Natural killer cell treated with Interleukin-12 subunit alpha and Interleukin-12 subunit beta and Interleukin-15 and Interleukin-18, amount 100 ng/mL, for 72 hours (primary cell): Measurements from ENCODE around the gene MACROD2. TPM values are rescaled to one million over a fixed set of nuclear protein-coding genes. Genes with fewer than 3 reads are reported as not detected.

Experiments used
- ATAC-seq, 2 donors: fragments of 150-1000 bp; cut with Tn5 transposase in 1 of 2; sonication (Bioruptor Pico), chemical (Tn5 transposase) in 1 of 2; 2 replicates each; pipeline ENCODE4 v1.10.0; 2021
- DNase-seq: peaks from one replicate; pipeline ENCODE4 v3.0.0; 2022; ENCODE audit warnings: low spot score
- H3K27ac Mint-ChIP-seq, 2 donors: 1 replicate in 1 of 2; 2 replicates in 1 of 2; pipeline ENCODE4 v1.8.0; 2022; ENCODE audit warnings: mixed read lengths in 2 of 2, mild to moderate bottlenecking in 1 of 2, moderate library complexity in 1 of 2
- H3K27me3 Mint-ChIP-seq, 2 donors: 1 replicate in 1 of 2; 2 replicates in 1 of 2; pipeline ENCODE4 v1.8.0; 2022; ENCODE audit warnings: mixed read lengths in 2 of 2
- H3K36me3 Mint-ChIP-seq: one replicate; pipeline ENCODE4 v1.8.0; 2022; ENCODE audit warnings: mixed read lengths
- H3K4me1 Mint-ChIP-seq, 2 donors: 1 replicate in 1 of 2; 2 replicates in 1 of 2; pipeline ENCODE4 v1.8.0; 2022; ENCODE audit warnings: low read depth in 2 of 2, mixed read lengths in 2 of 2, mild to moderate bottlenecking in 1 of 2
- H3K4me3 Mint-ChIP-seq: one replicate; pipeline ENCODE4 v1.8.0; 2022; ENCODE audit warnings: mixed read lengths
- H3K9me3 Mint-ChIP-seq: 2 replicates; pipeline ENCODE4 v1.8.0; 2022; ENCODE audit warnings: mixed read lengths
- total RNA-seq, 2 donors: library from RNA; stranded (reverse); gene quantifications; one replicate each; pipeline ENCODE4 v1.2.3, GENCODE V29; 2022

The MACROD2 gene
- total RNA-seq, 2 donors from 2014 or later = not detected

- peaks cover 5% of the 10 kb centered on the region for H3K9me3 Mint-ChIP-seq
- H3K27me3 Mint-ChIP-seq = no peaks in the 10 kb centered on the region
- ATAC-seq (no peak), DNase-seq (no peak)
- H3K27ac Mint-ChIP-seq = no peak overlapping the region
- no peaks in the 10 kb centered on the region for H3K36me3 Mint-ChIP-seq
- no peak overlapping the region for H3K4me3 Mint-ChIP-seq
- H3K4me1 Mint-ChIP-seq = no peaks in the 10 kb centered on the region
Observed at GRCh38 chr20:14568225-14568624, 572.9 kb downstream of the MACROD2 start.

GRCh38 chr20:14568701-14569100, 573.4 kb downstream of the MACROD2 start:
- peaks cover 5% of the 10 kb centered on the region for H3K9me3 Mint-ChIP-seq
- H3K36me3 Mint-ChIP-seq = no peaks in the 10 kb centered on the region
- no peaks in the 10 kb centered on the region for H3K27me3 Mint-ChIP-seq
- no peak overlapping the region for H3K27ac Mint-ChIP-seq
- H3K4me1 Mint-ChIP-seq = no peaks in the 10 kb centered on the region
- DNase-seq (no peak), ATAC-seq (no peak)
- no peak overlapping the region for H3K4me3 Mint-ChIP-seq

- Mint-ChIP-seq H3K4me3 (no peak overlapping the region), H3K9me3 (peaks cover 9% of the 10 kb centered on the region), H3K27me3 (no peaks in the 10 kb centered on the region), H3K27ac (no peak overlapping the region), H3K4me1 (no peaks in the 10 kb centered on the region), H3K36me3 (no peaks in the 10 kb centered on the region)
- ATAC-seq = no peak
- DNase-seq = no peak
Observed at GRCh38 chr20:14569641-14570040, 574.3 kb downstream of the MACROD2 start.

- peaks cover 9% of the 10 kb centered on the region for H3K9me3 Mint-ChIP-seq
- no peaks in the 10 kb centered on the region for H3K4me1 Mint-ChIP-seq
- no peaks in the 10 kb centered on the region for H3K36me3 Mint-ChIP-seq
- no peak overlapping the region for H3K27ac Mint-ChIP-seq
- H3K27me3 Mint-ChIP-seq = no peaks in the 10 kb centered on the region
- H3K4me3 Mint-ChIP-seq = no peak overlapping the region
- ATAC-seq = no peak
- DNase-seq = no peak
Observed at GRCh38 chr20:14570811-14571210, 575.5 kb downstream of the MACROD2 start.

- H3K9me3 Mint-ChIP-seq = peaks cover 15% of the 10 kb centered on the region
- DNase-seq = no peak
- ATAC-seq = no peak
- H3K4me3 Mint-ChIP-seq = no peak overlapping the region
- H3K27me3 Mint-ChIP-seq = no peaks in the 10 kb centered on the region
- H3K36me3 Mint-ChIP-seq = no peaks in the 10 kb centered on the region
- no peak overlapping the region for H3K27ac Mint-ChIP-seq
- H3K4me1 Mint-ChIP-seq = no peaks in the 10 kb centered on the region
Observed at GRCh38 chr20:14573676-14574075, 578.4 kb downstream of the MACROD2 start.

GRCh38 chr20:14576196-14576877, 581.0 kb downstream of the MACROD2 start:
- DNase-seq (no peak), ATAC-seq (no peak)
- H3K36me3 Mint-ChIP-seq = no peaks in the 10 kb centered on the region
- H3K27me3 Mint-ChIP-seq = no peaks in the 10 kb centered on the region
- H3K9me3 Mint-ChIP-seq = peaks cover 10% of the 10 kb centered on the region
- H3K4me1 Mint-ChIP-seq = no peaks in the 10 kb centered on the region
- H3K27ac Mint-ChIP-seq = no peak overlapping the region
- no peak overlapping the region for H3K4me3 Mint-ChIP-seq

- DNase-seq (no peak), ATAC-seq (no peak)
- Mint-ChIP-seq H3K36me3 (no peaks in the 10 kb centered on the region), H3K27ac (no peak overlapping the region), H3K9me3 (peaks cover 19% of the 10 kb centered on the region), H3K4me3 (no peak overlapping the region), H3K27me3 (no peaks in the 10 kb centered on the region), H3K4me1 (no peaks in the 10 kb centered on the region)
Observed at GRCh38 chr20:14580418-14581074, 585.2 kb downstream of the MACROD2 start.

GRCh38 chr20:14581731-14582130, 586.4 kb downstream of the MACROD2 start:
- DNase-seq (no peak), ATAC-seq (no peak)
- Mint-ChIP-seq H3K4me3 (no peak overlapping the region), H3K27ac (no peak overlapping the region), H3K27me3 (no peaks in the 10 kb centered on the region), H3K36me3 (no peaks in the 10 kb centered on the region), H3K9me3 (peaks cover 16% of the 10 kb centered on the region), H3K4me1 (no peaks in the 10 kb centered on the region)

- H3K4me1 Mint-ChIP-seq = no peaks in the 10 kb centered on the region
- no peak overlapping the region for H3K4me3 Mint-ChIP-seq
- H3K36me3 Mint-ChIP-seq = no peaks in the 10 kb centered on the region
- H3K27me3 Mint-ChIP-seq = no peaks in the 10 kb centered on the region
- peaks cover 12% of the 10 kb centered on the region for H3K9me3 Mint-ChIP-seq
- no peak for DNase-seq
- H3K27ac Mint-ChIP-seq = no peak overlapping the region
- no peak for ATAC-seq
Observed at GRCh38 chr20:14582855-14583254, 587.5 kb downstream of the MACROD2 start.

GRCh38 chr20:14583413-14583812, 588.1 kb downstream of the MACROD2 start:
- H3K36me3 Mint-ChIP-seq = no peaks in the 10 kb centered on the region
- no peak overlapping the region for H3K27ac Mint-ChIP-seq
- DNase-seq = no peak
- no peaks in the 10 kb centered on the region for H3K27me3 Mint-ChIP-seq
- no peak for ATAC-seq
- H3K4me1 Mint-ChIP-seq = no peaks in the 10 kb centered on the region
- H3K4me3 Mint-ChIP-seq = no peak overlapping the region
- peaks cover 14% of the 10 kb centered on the region for H3K9me3 Mint-ChIP-seq

GRCh38 chr20:14589383-14589782, 594.1 kb downstream of the MACROD2 start:
- no peak overlapping the region for H3K4me3 Mint-ChIP-seq
- ATAC-seq (no peak), DNase-seq (no peak)
- no peaks in the 10 kb centered on the region for H3K27me3 Mint-ChIP-seq
- H3K9me3 Mint-ChIP-seq = peaks cover 13% of the 10 kb centered on the region
- no peak overlapping the region for H3K27ac Mint-ChIP-seq
- no peaks in the 10 kb centered on the region for H3K36me3 Mint-ChIP-seq
- no peaks in the 10 kb centered on the region for H3K4me1 Mint-ChIP-seq

GRCh38 chr20:14595051-14595450, 599.7 kb downstream of the MACROD2 start:
- H3K4me1 Mint-ChIP-seq = no peaks in the 10 kb centered on the region
- H3K36me3 Mint-ChIP-seq = peaks cover 5% of the 10 kb centered on the region
- peaks cover 13% of the 10 kb centered on the region for H3K9me3 Mint-ChIP-seq
- no peak overlapping the region for H3K27ac Mint-ChIP-seq
- ATAC-seq = no peak
- no peak overlapping the region for H3K4me3 Mint-ChIP-seq
- no peak for DNase-seq
- no peaks in the 10 kb centered on the region for H3K27me3 Mint-ChIP-seq

GRCh38 chr20:14597206-14597715, 601.9 kb downstream of the MACROD2 start:
- no peaks in the 10 kb centered on the region for H3K27me3 Mint-ChIP-seq
- H3K4me1 Mint-ChIP-seq = no peaks in the 10 kb centered on the region
- peaks cover 5% of the 10 kb centered on the region for H3K36me3 Mint-ChIP-seq
- peaks cover 8% of the 10 kb centered on the region for H3K9me3 Mint-ChIP-seq
- no peak overlapping the region for H3K4me3 Mint-ChIP-seq
- no peak overlapping the region for H3K27ac Mint-ChIP-seq
- ATAC-seq (no peak), DNase-seq (no peak)

- DNase-seq (no peak), ATAC-seq (no peak)
- Mint-ChIP-seq H3K27me3 (no peaks in the 10 kb centered on the region), H3K36me3 (peaks cover 5% of the 10 kb centered on the region), H3K9me3 (peaks cover 8% of the 10 kb centered on the region), H3K4me3 (no peak overlapping the region), H3K27ac (no peak overlapping the region), H3K4me1 (no peaks in the 10 kb centered on the region)
Observed at GRCh38 chr20:14599613-14600012, 604.3 kb downstream of the MACROD2 start.
